ENCODE measurements around the gene IZUMO4. TPM values are rescaled to one million over a fixed set of nuclear protein-coding genes. Genes with fewer than 3 reads are reported as not detected.

The IZUMO4 gene
- total and polyA plus RNA-seq, 2 donors (not counting 1 experiment from before 2014, with no cell fraction given): 34.8 to 93.9 TPM

DNA sequence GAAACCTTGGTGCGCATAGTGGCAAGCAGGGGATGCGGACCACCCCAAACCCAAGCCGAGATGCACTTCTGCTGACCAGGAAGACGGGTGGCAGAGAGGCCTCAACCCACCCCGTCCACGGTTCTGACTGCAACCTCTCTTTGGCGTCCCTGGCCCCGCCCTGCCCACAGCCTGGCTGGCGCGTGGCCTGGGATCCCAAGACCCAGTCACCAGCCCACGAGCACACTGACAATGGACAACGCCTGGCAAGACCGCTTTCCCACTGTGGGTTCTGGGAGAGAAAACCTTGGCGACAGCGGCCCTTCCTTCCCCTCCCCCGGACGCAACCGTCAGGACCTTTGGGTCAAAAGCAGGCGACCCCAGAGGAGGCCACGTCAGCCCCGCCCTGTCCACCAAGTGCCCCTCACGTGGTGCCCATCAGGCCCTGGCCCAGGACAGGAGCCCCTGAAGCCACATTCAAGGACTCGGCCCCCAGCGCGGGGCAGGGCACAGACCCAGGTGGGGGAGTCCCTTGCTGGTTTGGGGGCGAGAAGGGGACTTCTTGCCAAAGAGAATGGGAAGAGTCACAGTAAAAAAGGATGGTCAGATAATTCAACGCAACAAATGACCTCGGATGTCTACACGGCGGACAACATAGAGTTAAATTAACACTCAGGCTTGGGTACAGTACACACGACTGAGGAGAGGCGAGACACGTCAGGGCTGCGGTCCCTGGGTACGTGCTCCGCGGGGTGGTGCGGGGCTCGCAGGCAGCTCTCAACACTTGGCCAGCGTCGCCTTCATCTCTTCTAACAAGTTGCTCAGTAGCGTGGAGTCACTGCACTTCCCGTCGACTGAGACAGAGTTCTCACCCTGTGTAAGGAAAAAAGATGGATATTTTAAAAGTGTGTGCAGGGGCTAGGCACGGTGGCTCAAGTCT lies 5.0 kb downstream of the IZUMO4 start:
- Mint-ChIP-seq H3K4me1 (peaks cover 8% of the 10 kb centered on the region), H3K4me3 (no peak overlapping the region), H3K9me3 (ENCODE audit: insufficient read depth) (no peaks in the 10 kb centered on the region), H3K27me3 (no peaks in the 10 kb centered on the region), H3K27ac (no peak overlapping the region)
- Histone ChIP-seq H2AFZ (ENCODE audit: insufficient read depth, low read depth, low read length, poor library complexity, severe bottlenecking) (no peak overlapping the region), H3K79me2 (ENCODE audit: control insufficient read depth, insufficient read depth, low read length) (peaks cover 66% of the 10 kb centered on the region), H3K9me3 (ENCODE audit: control extremely low read depth in 1 of 3, control insufficient read depth in 2 of 3, insufficient read depth in 1 of 3, low read length in 2 of 3) (peaks cover 0 to 22% (median 0%) of the 10 kb centered on the region in 3 donors), H3K36me3 (replicated peaks in 1 of 2; ENCODE audit: control extremely low read depth in 1 of 2, control insufficient read depth in 1 of 2, extremely low read depth in 1 of 2, insufficient read depth in 2 of 2, low read length in 1 of 2) (peaks cover 1 to 48% of the 10 kb centered on the region in 2 experiments), H3K27me3 (replicated peaks in 1 of 4; ENCODE audit: control extremely low read depth in 1 of 4, control insufficient read depth in 3 of 4, insufficient read depth in 4 of 4, low read length in 3 of 4) (no peaks in the 10 kb centered on the region), H3K4me2 (replicated peaks; ENCODE audit: low read depth, low read length, poor library complexity, severe bottlenecking) (no peak overlapping the region), H3K4me1 (ENCODE audit: control insufficient read depth in 2 of 2, insufficient read depth in 2 of 2, low read length in 2 of 2) (peaks cover 9 to 13% of the 10 kb centered on the region in 2 donors), H4K20me1 (ENCODE audit: control insufficient read depth, insufficient read depth, low read length, poor library complexity, severe bottlenecking) (peaks cover 34% of the 10 kb centered on the region), H3K9ac (ENCODE audit: low read length) (no peak overlapping the region), H3K27ac (ENCODE audit: low read length in 2 of 2) (no peak overlapping the region), H3K4me3 (ENCODE audit: control extremely low read depth in 1 of 5, extremely low read depth in 1 of 5, insufficient read depth in 1 of 5, low read depth in 2 of 5, low read length in 4 of 5) (no peak overlapping the region)
- ChIA-PET POLR2A (no interaction called here), CTCF (no interaction called here)
- intact Hi-C loops (cut with micrococcal nuclease): no loop called here
- ATAC-seq (ENCODE audit: low read depth) (no peak), DNase-seq (no peak)
- 96% methylated on average over 42 of the region's 45 CpGs for WGBS (ENCODE audit: insufficient coverage)
- TF ChIP-seq EZH2 (IDR thresholded peaks at IDR 0.05; ENCODE audit: borderline replicate concordance, insufficient read depth, low read depth, low read length, poor library complexity, severe bottlenecking): no peak
- no peak for TF ChIP-seq CTCF (IDR thresholded peaks at IDR 0.05)

All from B cell (primary cell).